Kidney (tissue), 14 donors: Measurements from ENCODE around the gene WNK2. TPM values are rescaled to one million over a fixed set of nuclear protein-coding genes. Genes with fewer than 3 reads are reported as not detected.

ENCODE experiments used
- DNase-seq, 5 donors: peaks; one replicate each; pipeline ENCODE4 v3.0.0-alpha.2; 2013 to 2020
- FAIRE-seq: peaks from 2 replicates; lab custom pipeline; 2012; peaks lifted over from hg19 to GRCh38; lab: Jason Lieb, UNC
- H3K27ac ChIP-seq, 2 donors: one replicate each; pipeline ENCODE4 v1.7.0; 2013; ENCODE audit warnings: low read depth in 2 of 2, low read length in 2 of 2, inconsistent platforms in 1 of 2
- H3K27me3 ChIP-seq: one replicate; pipeline ENCODE4 v1.7.1; 2013; ENCODE audit warnings: low read length, inconsistent platforms; ENCODE audit not compliant: control insufficient read depth, insufficient read depth
- H3K36me3 ChIP-seq, 3 donors: one replicate each; pipeline versions ENCODE4 v1.7.0 to v1.7.1; 2013; ENCODE audit warnings: low read length in 3 of 3, control low read depth in 1 of 3, inconsistent platforms in 1 of 3; ENCODE audit not compliant: insufficient read depth in 3 of 3, control insufficient read depth in 2 of 3
- H3K4me1 ChIP-seq, 3 donors: one replicate each; pipeline versions ENCODE4 v1.7.0 to v1.7.1; 2013; ENCODE audit warnings: low read length in 3 of 3, inconsistent platforms in 1 of 3, low read depth in 1 of 3; ENCODE audit not compliant: control insufficient read depth in 2 of 3, insufficient read depth in 2 of 3
- H3K4me3 ChIP-seq, 3 donors: one replicate each; pipeline versions ENCODE4 v1.7.0 to v1.8.1; 2013; ENCODE audit warnings: low read length in 3 of 3, control low read depth in 1 of 3, inconsistent platforms in 1 of 3
- H3K9ac ChIP-seq, 3 donors: one replicate each; pipeline versions ENCODE4 v1.7.0 to v1.7.1; 2013; ENCODE audit warnings: low read length in 3 of 3, control low read depth in 1 of 3, inconsistent platforms in 1 of 3
- H3K9me3 ChIP-seq, 3 donors: one replicate each; pipeline versions ENCODE4 v1.7.0 to v1.7.1; 2013; ENCODE audit warnings: low read length in 3 of 3, control low read depth in 1 of 3, inconsistent platforms in 1 of 3; ENCODE audit not compliant: control insufficient read depth in 2 of 3, insufficient read depth in 1 of 3
- CTCF ChIP-seq: IDR thresholded peaks from 3 replicates; pipeline ENCODE4 v1.5.1; 2012; ENCODE audit warnings: mild to moderate bottlenecking, moderate library complexity, borderline replicate concordance; ENCODE audit not compliant: insufficient read depth; ENCODE audit errors: extremely low read depth
- intact Hi-C: fragments of 100-400 bp; cut with DNase I; formaldehyde crosslinking; loops from one replicate; pipeline ENCODE4 v1.11.1; 2022
- polyA plus RNA-seq: library from polyadenylated mRNA; stranded (reverse); fragments of 350-450 nt; fragmentation: Illumina TruSeq; extraction: RNeasy Lipid Tissue Mini Kit (QIAGEN cat#74804); gene quantifications from one replicate; pipeline ENCODE4 v1.2.3, GENCODE V29; 2014; ENCODE audit warnings: low read depth, low replicate concordance; ENCODE audit not compliant: insufficient read depth
- total RNA-seq: library from RNA; stranded (reverse); fragmentation: NEBNext Ultra II Directional; extraction: Animal tissue kit (Norgen Biotek cat#: 25700); gene quantifications from one replicate; pipeline ENCODE4 v1.2.1, GENCODE V29; 2021
- donor health status: control.
- donor health status: control.
- donor health status: control.
- donor health status: control.
- donor health status: control.
- donor health status: DM: yes; HTN: yes; CAD: no.
- donor health status: Normal renal cell carcinoma (clear cell type).

Gene WNK2
- total and polyA plus RNA-seq, 2 donors from 2014 or later, result 1.5 to 4.8 TPM

- Histone ChIP-seq H3K9ac (no peak overlapping the region), H3K4me1 (no peaks in the 10 kb centered on the region), H3K27me3 (no peaks in the 10 kb centered on the region), H3K36me3 (no peaks in the 10 kb centered on the region), H3K4me3 (no peak overlapping the region), H3K27ac (no peak overlapping the region), H3K9me3 (no peaks in the 10 kb centered on the region)
- DNase-seq (no peak), FAIRE-seq (no peak)
- intact Hi-C loops, result no loop called here
- no peak for TF ChIP-seq CTCF
Observed at GRCh38 chr9:93194221-93194625, 10.3 kb downstream of the WNK2 start.

DNA sequence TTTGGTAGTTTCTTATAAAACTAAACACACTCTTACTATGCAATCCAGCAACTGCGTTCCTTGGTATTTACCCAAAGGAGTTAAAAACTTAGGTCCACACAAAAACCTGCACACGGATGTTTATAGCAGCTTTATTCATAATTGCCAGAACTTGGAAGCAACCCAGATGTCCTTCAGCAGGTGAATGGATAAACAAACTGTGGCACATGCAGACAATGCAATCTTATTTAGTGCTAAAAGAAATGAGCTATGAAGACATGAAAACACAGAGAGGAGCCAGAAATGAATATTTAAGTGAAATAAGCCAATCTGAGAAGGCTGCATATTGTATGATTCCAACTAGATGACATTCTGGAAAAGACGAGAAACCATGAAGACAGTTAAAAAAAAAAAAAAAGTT lies 10.7 kb downstream of the WNK2 start:
- Histone ChIP-seq H3K4me3 (no peak overlapping the region), H3K36me3 (no peaks in the 10 kb centered on the region), H3K27ac (no peak overlapping the region), H3K4me1 (no peaks in the 10 kb centered on the region), H3K9ac (no peak overlapping the region), H3K27me3 (no peaks in the 10 kb centered on the region), H3K9me3 (no peaks in the 10 kb centered on the region)
- DNase-seq, result no peak
- TF ChIP-seq CTCF, result no peak
- intact Hi-C loops, result no loop called here
- no peak for FAIRE-seq

- H3K9ac ChIP-seq, result no peak overlapping the region
- peak in 2 of 5 donors; percentile 26 to 52 for DNase-seq
Observed at GRCh38 chr9:93196096-93197055, 12.4 kb downstream of the WNK2 start.

More at GRCh38 chr9:93196096-93197055, 12.4 kb downstream of the WNK2 start:
- intact Hi-C loops, result no loop called here
- Histone ChIP-seq H3K27me3 (no peaks in the 10 kb centered on the region), H3K9me3 (no peaks in the 10 kb centered on the region), H3K4me1 (no peaks in the 10 kb centered on the region), H3K36me3 (no peaks in the 10 kb centered on the region), H3K4me3 (no peak overlapping the region), H3K27ac (no peak overlapping the region)
- FAIRE-seq, result no peak
- TF ChIP-seq CTCF, result no peak
